HG03097 (cell line): ENCODE results near the gene PDCD1LG2.

Source experiments
- ATAC-seq: cut with Tn5 transposase; IDR thresholded peaks from one replicate; pipeline ENCODE4 v1.9.1; 2021; ENCODE audit not compliant: unreplicated experiment, low FRiP score

The PDCD1LG2 gene

DNA sequence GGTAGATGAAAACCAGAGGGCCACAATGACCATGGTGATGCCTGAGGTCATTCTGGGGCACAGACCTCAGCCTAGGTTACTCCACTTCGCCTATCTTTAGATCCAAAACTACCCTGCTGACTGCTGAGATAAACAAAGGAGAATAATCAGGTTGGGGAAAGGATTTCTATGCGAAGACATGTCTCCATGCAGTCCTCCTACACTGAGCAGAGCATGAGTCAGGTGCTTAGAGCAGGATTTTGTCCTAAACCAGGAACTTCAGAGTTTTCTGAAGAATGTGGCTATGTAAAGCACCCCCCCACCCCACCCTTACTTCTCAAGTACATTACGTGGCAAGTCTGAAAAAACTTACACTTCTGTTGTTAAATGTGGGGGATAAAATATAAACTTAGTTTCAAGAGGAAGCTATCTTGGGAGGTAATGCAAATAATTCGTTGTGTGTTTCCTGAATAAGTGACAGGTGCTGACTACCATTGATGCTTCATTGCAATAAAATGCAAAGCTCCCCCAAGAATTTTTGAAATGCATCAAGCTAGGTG, 19.4 kb downstream of the PDCD1LG2 start:
- no peak for ATAC-seq

DNA sequence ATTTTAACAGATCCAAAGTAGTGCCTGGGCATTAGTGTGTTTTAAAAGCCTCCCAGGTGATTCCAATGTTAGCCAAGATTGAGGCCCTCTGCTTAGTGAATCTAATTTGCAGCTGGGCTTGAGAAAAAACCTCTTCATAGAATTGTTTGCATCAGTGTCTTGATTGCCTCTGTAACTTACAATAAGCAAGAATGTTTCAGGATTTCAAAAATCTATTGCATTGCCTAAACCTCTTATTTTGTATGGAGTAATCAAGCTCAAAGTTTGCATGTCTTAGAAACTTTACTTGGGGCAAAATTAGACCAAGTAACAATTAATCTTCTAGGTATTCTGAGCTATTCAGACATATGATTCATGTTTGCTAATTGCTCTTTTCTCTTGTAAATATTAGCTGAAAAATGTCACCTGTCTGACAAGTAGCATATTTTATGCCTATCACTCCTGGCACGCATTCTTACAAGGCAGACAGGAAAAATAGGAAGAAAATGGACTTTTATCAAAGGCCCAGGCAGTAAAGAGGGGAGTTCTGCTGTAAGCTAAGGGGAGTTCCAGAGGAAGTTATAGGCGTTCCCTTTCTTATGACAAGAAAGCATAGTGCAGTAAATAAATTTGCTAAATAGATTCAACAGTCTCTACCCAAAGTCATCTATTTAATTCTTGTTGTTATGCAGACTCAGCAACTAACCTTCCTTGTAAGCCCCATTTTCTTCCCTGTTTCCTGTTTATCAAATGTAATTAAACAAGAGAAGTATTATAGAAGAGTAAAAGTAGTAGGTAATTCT, 21.0 kb downstream of the PDCD1LG2 start:
- ATAC-seq = no peak

GRCh38 chr9:5532306-5532705, 22.0 kb downstream of the PDCD1LG2 start:
- no peak for ATAC-seq

- ATAC-seq = no peak
Observed at GRCh38 chr9:5532790-5533189, 22.5 kb downstream of the PDCD1LG2 start.

DNA sequence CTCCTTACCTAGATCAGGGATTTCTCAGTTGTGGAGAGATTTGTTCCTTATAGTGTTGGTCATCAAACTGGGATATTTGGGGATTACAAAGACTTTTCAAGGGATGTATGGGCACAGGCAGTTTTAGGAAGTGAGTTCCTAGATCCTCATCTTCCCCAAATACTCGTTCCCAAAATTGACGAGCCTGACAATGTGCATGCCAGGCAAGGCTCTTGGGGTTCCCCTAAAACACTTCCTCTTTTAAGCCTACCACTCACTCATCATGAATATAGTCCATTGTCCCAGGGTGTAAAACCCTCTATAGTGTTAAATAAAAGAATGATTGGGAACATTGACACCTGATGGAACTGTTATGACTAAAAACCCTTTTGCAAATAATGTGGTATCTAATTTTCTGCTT, 26.4 kb downstream of the PDCD1LG2 start:
- no peak for ATAC-seq

GRCh38 chr9:5543875-5544702, 33.8 kb downstream of the PDCD1LG2 start:
- ATAC-seq = no peak

DNA sequence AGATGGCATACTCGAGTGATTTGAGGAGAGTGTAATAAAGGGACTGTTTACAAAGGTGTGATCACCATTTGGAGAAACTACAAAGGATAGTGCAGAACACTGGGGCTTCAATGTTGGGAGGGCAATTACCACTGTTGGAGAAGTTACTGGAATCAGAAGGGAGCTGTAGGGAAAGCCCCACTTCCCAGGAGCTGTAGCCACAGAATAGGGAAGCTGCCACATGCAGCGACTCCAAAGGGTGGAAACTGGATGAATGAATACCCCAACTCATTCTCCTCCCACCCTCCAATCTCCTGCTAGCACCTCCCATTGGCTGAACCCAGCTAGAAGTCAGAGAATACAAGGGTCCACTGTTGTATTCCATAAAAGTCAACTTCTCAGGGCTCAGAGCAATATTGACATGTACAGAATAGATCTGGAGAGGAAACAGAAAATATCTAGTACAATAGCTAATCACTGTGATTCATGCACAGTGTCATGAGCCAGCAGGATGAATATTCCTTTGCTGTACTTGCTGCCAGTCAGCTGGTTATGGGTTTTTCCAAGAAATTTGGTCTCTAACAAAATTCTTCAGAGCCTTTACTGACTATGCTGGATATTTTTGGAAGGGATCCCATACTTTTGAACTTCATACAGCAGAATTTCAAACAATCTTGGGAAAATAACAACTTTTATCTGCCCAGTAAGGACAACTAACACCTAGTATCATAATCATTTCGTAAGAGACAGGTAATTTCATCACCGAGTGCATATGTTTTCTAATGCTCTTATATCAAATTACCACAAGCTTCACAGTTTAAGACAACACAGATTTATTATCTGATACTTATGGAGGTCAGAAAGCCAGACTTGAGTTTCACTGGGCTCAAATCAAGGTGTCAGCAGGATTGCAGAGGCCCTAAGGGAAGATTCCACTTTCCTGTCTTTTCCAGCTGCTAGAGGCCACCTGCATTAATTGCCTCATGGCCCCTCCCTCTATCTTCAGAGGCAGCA, 39.6 kb downstream of the PDCD1LG2 start:
- no peak for ATAC-seq

GRCh38 chr9:5551368-5552150, 41.2 kb downstream of the PDCD1LG2 start:
- no peak for ATAC-seq

GRCh38 chr9:5552301-5552700, 42.0 kb downstream of the PDCD1LG2 start:
- ATAC-seq = no peak

GRCh38 chr9:5553211-5553610, 42.9 kb downstream of the PDCD1LG2 start:
- ATAC-seq = no peak

DNA sequence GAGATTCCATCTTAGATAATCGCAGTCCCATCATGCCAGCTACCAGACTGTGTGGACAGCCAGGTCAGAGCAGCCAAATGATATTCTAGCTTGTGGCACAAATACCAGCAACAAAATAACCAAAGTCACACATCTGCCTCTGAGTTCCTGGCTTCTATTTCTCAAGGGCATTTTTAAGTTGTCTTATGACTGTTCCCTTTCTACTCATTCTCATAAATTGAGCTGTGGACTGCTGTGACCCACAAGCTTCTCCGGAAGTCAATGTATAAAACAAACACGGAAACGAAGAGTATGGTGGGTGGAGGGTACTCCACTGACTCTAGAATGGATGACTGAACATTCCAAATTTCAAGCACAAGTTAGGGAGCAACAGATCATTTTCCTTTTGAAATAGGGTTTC, 43.9 kb downstream of the PDCD1LG2 start:
- ATAC-seq = no peak

- ATAC-seq = no peak
Observed at GRCh38 chr9:5556101-5556705, 45.9 kb downstream of the PDCD1LG2 start.

DNA sequence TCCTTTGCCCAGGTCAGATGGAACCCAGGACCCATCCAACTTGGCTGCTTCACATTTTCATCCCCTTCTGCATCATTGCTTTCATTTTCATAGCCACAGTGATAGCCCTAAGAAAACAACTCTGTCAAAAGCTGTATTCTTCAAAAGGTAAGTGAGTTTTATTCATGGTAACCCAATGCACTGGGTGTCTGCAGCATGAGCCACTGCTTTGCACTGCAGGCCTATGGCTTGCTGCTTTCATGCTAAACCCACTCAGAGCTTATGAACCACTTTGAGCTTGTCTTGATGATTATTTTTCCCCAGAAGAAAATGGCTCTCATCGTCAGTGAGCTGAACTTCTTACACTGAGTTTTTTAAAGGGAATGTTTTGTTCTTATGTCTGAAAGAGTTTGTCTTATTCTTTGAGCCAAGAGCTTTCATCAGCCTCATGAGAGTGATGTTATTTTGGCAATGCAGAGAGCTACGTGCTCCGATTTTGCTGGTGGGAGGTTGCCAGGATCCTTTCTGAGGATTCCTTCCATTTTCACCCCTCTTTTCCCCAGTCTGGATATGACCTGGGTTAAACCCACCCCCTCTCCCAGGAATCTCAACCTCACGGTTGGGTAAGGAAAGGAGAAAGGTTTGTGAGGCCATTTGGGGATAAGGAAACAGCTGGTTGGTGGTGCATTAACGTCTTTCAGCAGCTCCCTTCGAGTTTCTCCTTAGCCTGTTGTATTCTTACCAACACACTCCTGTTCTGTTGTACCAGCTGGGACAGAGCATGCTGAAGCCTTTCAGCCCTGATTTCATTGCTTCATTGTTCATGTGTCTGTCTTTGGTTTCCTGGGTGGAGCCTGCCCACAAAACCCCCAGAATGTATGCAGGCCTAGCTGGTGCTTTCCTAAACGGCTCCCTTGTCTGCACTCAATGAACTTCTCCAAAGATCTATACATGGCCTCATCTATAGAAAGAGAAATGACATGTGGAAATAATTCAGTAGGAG, 47.6 kb downstream of the PDCD1LG2 start:
- ATAC-seq = peak; percentile 62

DNA sequence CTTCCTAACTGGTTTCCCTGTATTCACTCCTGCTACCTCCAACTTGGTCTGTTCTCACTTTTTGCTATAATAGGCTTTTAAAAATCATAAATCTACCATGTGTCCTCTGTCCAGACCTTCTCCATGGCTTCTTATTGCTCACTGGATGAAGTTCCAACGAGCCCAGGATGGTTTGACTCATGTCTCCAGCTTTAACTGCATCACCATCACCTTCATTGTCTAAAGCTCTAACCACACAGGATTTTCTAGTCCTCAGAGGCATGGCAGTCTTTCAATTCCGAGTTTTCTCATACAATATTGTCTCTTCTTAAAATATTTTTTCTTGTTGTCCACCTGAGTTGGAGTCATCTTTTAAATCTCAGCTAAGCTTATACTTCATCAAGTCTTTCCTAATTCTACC, 49.3 kb downstream of the PDCD1LG2 start:
- no peak for ATAC-seq

DNA sequence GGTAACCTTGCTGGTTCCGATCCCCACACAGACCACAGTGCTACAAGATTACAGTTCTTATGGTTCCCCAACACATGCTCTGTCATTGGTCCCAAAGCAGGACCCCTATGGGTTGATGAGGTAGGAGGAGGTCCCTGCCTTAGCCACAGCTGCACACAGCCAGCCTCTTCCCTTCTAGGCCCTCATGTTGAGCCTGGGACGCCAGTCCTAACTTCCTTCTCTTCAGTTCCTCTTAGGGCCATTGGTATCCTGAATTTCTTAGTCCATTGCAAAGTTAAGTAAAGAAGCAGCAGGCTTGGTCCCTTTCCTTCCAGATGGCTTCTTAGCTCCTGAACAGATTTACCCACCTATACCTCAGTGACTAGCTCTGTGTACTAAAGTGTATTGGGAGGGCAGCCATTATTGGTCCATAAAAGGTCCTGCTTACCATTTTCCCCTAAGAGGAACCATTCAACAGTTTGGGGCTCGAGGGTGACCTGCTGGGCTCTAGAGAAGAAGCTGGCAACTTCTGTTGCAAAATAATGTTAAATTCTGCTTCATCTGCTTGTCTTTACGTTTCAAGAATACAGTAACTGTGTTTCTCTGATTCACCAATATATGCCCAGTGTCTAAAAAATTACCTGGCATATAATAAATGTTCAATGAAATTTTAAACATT, 50.2 kb downstream of the PDCD1LG2 start:
- ATAC-seq = no peak

GRCh38 chr9:5561828-5562488, 51.6 kb downstream of the PDCD1LG2 start:
- ATAC-seq = no peak

GRCh38 chr9:5562806-5563416, 52.6 kb downstream of the PDCD1LG2 start:
- no peak for ATAC-seq
